Measurements from ENCODE around the gene ELOF1.
A peak's percentile ranks its signal among the peaks of the same experiment; 100 is the strongest.

Gene ELOF1

GRCh38 chr19:11539495-11540365, 19.3 kb downstream of the ELOF1 start:
- H3K4me3 ChIP-seq (ENCODE audit: low read length): no peak overlapping the region

DNA sequence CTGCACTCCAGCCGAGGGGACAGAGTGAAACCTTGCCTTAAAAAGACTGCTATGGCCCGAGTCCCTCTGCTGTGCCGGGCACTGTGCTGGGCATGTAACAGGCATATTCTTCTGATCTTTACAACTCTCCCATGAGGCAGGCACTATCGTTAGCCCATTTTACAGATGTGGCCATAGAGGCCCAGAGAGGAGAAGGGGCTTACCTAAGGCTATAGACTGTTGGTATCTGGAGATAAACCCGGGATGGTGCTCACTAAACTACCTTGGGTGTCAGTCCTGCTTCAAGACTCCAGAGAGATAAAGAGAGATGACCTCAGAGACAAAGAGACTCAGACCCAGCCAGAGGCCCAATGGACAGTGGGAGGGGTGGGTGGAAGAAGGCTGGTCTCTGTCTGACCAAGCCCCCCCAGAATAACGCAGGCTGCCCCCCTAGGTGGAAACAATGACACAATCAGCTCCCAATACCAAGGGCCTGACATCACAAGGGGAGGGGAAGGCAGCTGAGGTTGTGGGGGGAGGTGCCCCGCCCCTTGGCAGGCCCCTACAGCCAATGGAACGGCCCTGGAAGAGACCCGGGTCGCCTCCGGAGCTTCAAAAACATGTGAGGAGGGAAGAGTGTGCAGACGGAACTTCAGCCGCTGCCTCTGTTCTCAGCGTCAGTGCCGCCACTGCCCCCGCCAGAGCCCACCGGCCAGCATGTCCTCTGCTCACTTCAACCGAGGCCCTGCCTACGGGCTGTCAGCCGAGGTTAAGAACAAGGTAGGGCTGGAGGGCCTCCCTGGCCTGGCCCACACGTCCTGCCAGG, 20.6 kb downstream of the ELOF1 start, which contains the start of gene CNN1:
Gene CNN1 (plus strand): TSS at position 620 of the 805 bp plus-strand sequence. CDS start 77 bp downstream, at position 697.
- H3K27ac ChIP-seq (ENCODE audit: low read depth, low read length): no peak within 1 kb of the TSS
- peaks cover 27% of the 10 kb centered on the region for H3K4me1 ChIP-seq (ENCODE audit: control insufficient read depth, low read length)
- H3K9me2 ChIP-seq (replicated peaks; ENCODE audit: control insufficient read depth, low read length): no peaks in the 10 kb centered on the region
- H4K20me1 ChIP-seq (ENCODE audit: control insufficient read depth, insufficient read depth, low read depth, low read length): no peaks in the 10 kb centered on the region
- H3K79me2 ChIP-seq (ENCODE audit: control insufficient read depth, low read length): no peaks in the 10 kb centered on the region
- no peak within 1 kb of the TSS for H3K4me2 ChIP-seq (ENCODE audit: low read length)
- peaks cover 17% of the 10 kb centered on the region for H3K27me3 ChIP-seq (ENCODE audit: control insufficient read depth, low read length)
- TF ChIP-seq CTCF (IDR thresholded peaks at IDR 0.05; ENCODE audit: low read depth, low read length, poor library complexity, severe bottlenecking) (no peak), EZH2phosphoT487 (IDR thresholded peaks at IDR 0.05; ENCODE audit: borderline replicate concordance, low read length) (no peak)
- H3K4me3 ChIP-seq (ENCODE audit: low read length): no peak within 1 kb of the TSS
- H3K9me3 ChIP-seq (ENCODE audit: control insufficient read depth, insufficient read depth, low read length): no peaks in the 10 kb centered on the region
- H3F3A ChIP-seq (ENCODE audit: control insufficient read depth, insufficient read depth): peaks cover 11% of the 10 kb centered on the region; the same call in 1 of the 2 replicates
- H3K36me3 ChIP-seq (ENCODE audit: control insufficient read depth, low read length): no peaks in the 10 kb centered on the region

More at GRCh38 chr19:11539495-11540365, 19.3 kb downstream of the ELOF1 start:
- H3K4me1 ChIP-seq (ENCODE audit: control insufficient read depth, low read length): peaks cover 18% of the 10 kb centered on the region
- H3K79me2 ChIP-seq (ENCODE audit: control insufficient read depth, low read length): no peaks in the 10 kb centered on the region
- H4K20me1 ChIP-seq (ENCODE audit: control insufficient read depth, insufficient read depth, low read depth, low read length): no peaks in the 10 kb centered on the region
- H3F3A ChIP-seq (ENCODE audit: control insufficient read depth, insufficient read depth): peaks cover 2% of the 10 kb centered on the region; the same call in 1 of the 2 replicates
- H3K9me2 ChIP-seq (replicated peaks; ENCODE audit: control insufficient read depth, low read length): no peaks in the 10 kb centered on the region
- no peak overlapping the region for H3K27ac ChIP-seq (ENCODE audit: low read depth, low read length)
- no peaks in the 10 kb centered on the region for H3K9me3 ChIP-seq (ENCODE audit: control insufficient read depth, insufficient read depth, low read length)
- no peak for TF ChIP-seq EZH2phosphoT487 (IDR thresholded peaks at IDR 0.05; ENCODE audit: borderline replicate concordance, low read length)
- TF ChIP-seq CTCF (IDR thresholded peaks at IDR 0.05; ENCODE audit: low read depth, low read length, poor library complexity, severe bottlenecking): no peak
- peaks cover 20% of the 10 kb centered on the region for H3K27me3 ChIP-seq (ENCODE audit: control insufficient read depth, low read length)
- no peak overlapping the region for H3K4me2 ChIP-seq (ENCODE audit: low read length)
- H3K36me3 ChIP-seq (ENCODE audit: control insufficient read depth, low read length): no peaks in the 10 kb centered on the region

DNA sequence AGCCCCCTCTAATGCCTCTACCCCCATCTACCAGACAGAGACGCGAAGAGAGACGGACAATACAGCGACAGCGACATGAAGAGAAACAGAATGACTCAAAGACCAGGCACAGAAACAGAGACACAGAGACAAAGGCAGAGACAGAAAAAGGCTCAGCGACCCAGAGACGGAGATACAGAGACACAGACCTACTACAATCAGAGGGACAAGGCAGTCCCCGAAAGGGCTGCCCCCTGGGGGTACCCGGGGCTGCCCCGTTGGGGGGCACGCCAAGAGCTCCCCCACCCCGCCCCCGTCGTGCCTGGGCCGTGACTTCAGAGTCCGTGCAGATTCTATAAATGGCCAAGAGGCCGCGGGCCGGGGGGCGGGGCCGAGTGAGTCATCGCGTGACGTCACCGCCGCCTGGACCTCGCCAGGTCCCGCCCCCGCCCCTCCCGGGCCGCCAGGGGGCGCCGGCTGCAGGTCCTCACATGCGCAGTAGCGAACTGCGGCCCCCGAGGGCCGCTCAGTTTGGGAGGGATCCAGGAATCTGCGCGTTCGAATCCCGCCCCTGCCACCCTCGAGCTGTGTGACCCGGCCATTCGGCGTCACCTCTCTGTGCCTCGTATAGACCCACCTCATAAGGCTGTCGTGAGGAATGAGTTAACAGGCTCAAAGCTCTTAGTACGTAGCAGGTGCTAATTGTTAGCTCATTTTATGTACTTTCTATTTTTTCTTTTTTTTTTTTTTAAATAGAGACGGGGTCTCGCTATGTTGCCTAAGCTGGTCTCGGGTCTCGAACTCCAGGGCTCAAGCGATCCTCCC, 23.0 kb downstream of the ELOF1 start:
- Histone ChIP-seq H3K4me2 (ENCODE audit: low read length) (peak overlapping the region; percentile 71), H3K4me3 (ENCODE audit: low read length) (peak overlapping the region; percentile 77), H4K20me1 (ENCODE audit: control insufficient read depth, insufficient read depth, low read depth, low read length) (no peaks in the 10 kb centered on the region), H3K9me2 (replicated peaks; ENCODE audit: control insufficient read depth, low read length) (no peaks in the 10 kb centered on the region), H3K27me3 (ENCODE audit: control insufficient read depth, low read length) (peaks cover 17% of the 10 kb centered on the region), H3K27ac (ENCODE audit: low read depth, low read length) (peak overlapping the region; percentile 20), H3F3A (ENCODE audit: control insufficient read depth, insufficient read depth) (peaks cover 14% of the 10 kb centered on the region), H3K79me2 (ENCODE audit: control insufficient read depth, low read length) (no peaks in the 10 kb centered on the region), H3K4me1 (ENCODE audit: control insufficient read depth, low read length) (peaks cover 27% of the 10 kb centered on the region), H3K9me3 (ENCODE audit: control insufficient read depth, insufficient read depth, low read length) (no peaks in the 10 kb centered on the region), H3K36me3 (ENCODE audit: control insufficient read depth, low read length) (no peaks in the 10 kb centered on the region)
- TF ChIP-seq CTCF (IDR thresholded peaks at IDR 0.05; ENCODE audit: low read depth, low read length, poor library complexity, severe bottlenecking) (peak; percentile 86), EZH2phosphoT487 (IDR thresholded peaks at IDR 0.05; ENCODE audit: borderline replicate concordance, low read length) (no peak)
